K562 (cell line): ENCODE results near the gene WDR90. TPM values are rescaled to one million over a fixed set of nuclear protein-coding genes. Genes with fewer than 3 reads are reported as not detected.

Experiments used
- E2F6 ChIP-seq, 2 experiments: IDR thresholded peaks; 2 replicates each; pipeline ENCODE4 v1.6.1; 2011; ENCODE audit warnings: borderline replicate concordance in 1 of 2, control low read depth in 1 of 2, low read depth in 1 of 2, low read length in 1 of 2, mild to moderate bottlenecking in 1 of 2, mixed read lengths in 1 of 2, moderate library complexity in 1 of 2; ENCODE audit not compliant: insufficient read depth in 1 of 2, insufficient read length in 1 of 2, poor library complexity in 1 of 2, severe bottlenecking in 1 of 2; ENCODE audit errors: extremely low read depth in 1 of 2
- JUNB ChIP-seq: fragments of 450-650 bp; formaldehyde crosslinking; conservative IDR thresholded peaks from 2 replicates; pipeline ENCODE4 v1.4.0; 2020; ENCODE audit warnings: mild to moderate bottlenecking
- NFE2 ChIP-seq: IDR thresholded peaks from 2 replicates; pipeline ENCODE4 v1.6.1; 2014; ENCODE audit warnings: antibody characterized with exemption, low read depth
- PBX2 ChIP-seq, 2 experiments: IDR thresholded peaks in 1 of 2; conservative IDR thresholded peaks in 1 of 2; 2 replicates each; pipeline ENCODE4 v1.6.1; 2016; ENCODE audit warnings: low read depth in 2 of 2, mild to moderate bottlenecking in 1 of 2, missing compliant biosample characterization in 1 of 2, missing genetic modification characterization in 1 of 2, moderate library complexity in 1 of 2
- SRSF9 ChIP-seq: fragments of 200-400 bp; formaldehyde crosslinking; IDR thresholded peaks from 2 replicates; pipeline ENCODE4 v1.6.1; 2017; ENCODE audit warnings: low read depth, low read length, borderline replicate concordance
- ZBTB49 ChIP-seq: sonication (generic); formaldehyde crosslinking; IDR thresholded peaks from 2 replicates; pipeline ENCODE4 v1.8.0; 2022; ENCODE audit warnings: missing genetic modification reagents, mild to moderate bottlenecking, borderline replicate concordance
- ZNF354B ChIP-seq: fragments of 250-450 bp; sonication (Bioruptor Pico); IDR thresholded peaks from 2 replicates; pipeline ENCODE4 v1.4.0; 2020
- ZNF431 ChIP-seq: sonication (generic); formaldehyde crosslinking; IDR thresholded peaks from 2 replicates; pipeline ENCODE4 v1.8.0; 2022; ENCODE audit warnings: mild to moderate bottlenecking, missing genetic modification reagents
- ZNF444 ChIP-seq: fragments of 250-450 bp; sonication (Bioruptor Pico); IDR thresholded peaks from 2 replicates; pipeline ENCODE4 v1.4.0; 2020; ENCODE audit warnings: mild to moderate bottlenecking, moderate library complexity
- ZNF589 ChIP-seq: fragments of 200-800 bp; sonication (Bioruptor generic); IDR thresholded peaks from 2 replicates; pipeline ENCODE4 v1.6.1; 2016; ENCODE audit warnings: low read depth, missing genetic modification characterization, missing compliant biosample characterization
- ZNF707 ChIP-seq: fragments of 250-450 bp; sonication (Bioruptor Pico); conservative IDR thresholded peaks from 2 replicates; pipeline ENCODE4 v1.8.0; 2022; ENCODE audit warnings: inconsistent platforms, mild to moderate bottlenecking, moderate library complexity
- ZNF77 ChIP-seq: fragments of 250-450 bp; sonication (Bioruptor Pico); IDR thresholded peaks from 2 replicates; pipeline ENCODE4 v1.5.0; 2020
- polyA plus RNA-seq, 8 experiments: library from polyadenylated mRNA; depleted of rRNA in 4 of 8; stranded (reverse) in 5 of 8; unstranded in 3 of 8; fragments of >200 nt; fragmentation: Nextera tagmentation in 2 of 8; fragmentation: Illumina TruSeq in 1 of 8; extraction: Ambion mirVana in 2 of 8; extraction: Trizol in 1 of 8; gene quantifications; 2 replicates each; pipeline versions ENCODE4 v1.2.1 to v1.2.3, GENCODE V29; 2011 to 2014; ENCODE audit warnings: inconsistent platforms in 1 of 8, missing spikeins in 1 of 8
- total RNA-seq, 7 experiments: library from RNA; depleted of rRNA in 6 of 7; stranded (reverse); fragments of >200 nt in 6 of 7; fragmentation: Illumina TruSeq in 2 of 7; extraction: Trizol in 2 of 7; gene quantifications; 2 replicates each; pipeline versions ENCODE4 v1.2.1 to v1.2.3, GENCODE V29; 2011 to 2021; ENCODE audit warnings: low replicate concordance in 1 of 7
- TF ChIP-seq, protein P1 (sequence below): fragments of 200-800 bp; sonication (Bioruptor generic); IDR thresholded peaks from 2 replicates; pipeline ENCODE4 v1.6.1; 2017; ENCODE audit warnings: missing genetic modification characterization, missing compliant biosample characterization
- TF ChIP-seq, protein P2 (sequence below): fragments of 450-650 bp; formaldehyde crosslinking; IDR thresholded peaks from 2 replicates; pipeline ENCODE4 v1.4.0; 2022; ENCODE audit warnings: missing genetic modification characterization

WDR90 gene
- total and polyA plus RNA-seq, 9 of the 15 experiments (the other 6 are each of a cell fraction or from before 2014, with no cell fraction given), result 0.44 to 12.6 (median 3.3) TPM

- TF ChIP-seq SRSF9, result no peak
- TF ChIP-seq ZNF444 (CRISPR knock-in tag), result no peak
- TF ChIP-seq, protein P1, sequence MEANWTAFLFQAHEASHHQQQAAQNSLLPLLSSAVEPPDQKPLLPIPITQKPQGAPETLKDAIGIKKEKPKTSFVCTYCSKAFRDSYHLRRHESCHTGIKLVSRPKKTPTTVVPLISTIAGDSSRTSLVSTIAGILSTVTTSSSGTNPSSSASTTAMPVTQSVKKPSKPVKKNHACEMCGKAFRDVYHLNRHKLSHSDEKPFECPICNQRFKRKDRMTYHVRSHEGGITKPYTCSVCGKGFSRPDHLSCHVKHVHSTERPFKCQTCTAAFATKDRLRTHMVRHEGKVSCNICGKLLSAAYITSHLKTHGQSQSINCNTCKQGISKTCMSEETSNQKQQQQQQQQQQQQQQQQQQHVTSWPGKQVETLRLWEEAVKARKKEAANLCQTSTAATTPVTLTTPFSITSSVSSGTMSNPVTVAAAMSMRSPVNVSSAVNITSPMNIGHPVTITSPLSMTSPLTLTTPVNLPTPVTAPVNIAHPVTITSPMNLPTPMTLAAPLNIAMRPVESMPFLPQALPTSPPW, result peak; percentile 49
- TF ChIP-seq, protein P2, sequence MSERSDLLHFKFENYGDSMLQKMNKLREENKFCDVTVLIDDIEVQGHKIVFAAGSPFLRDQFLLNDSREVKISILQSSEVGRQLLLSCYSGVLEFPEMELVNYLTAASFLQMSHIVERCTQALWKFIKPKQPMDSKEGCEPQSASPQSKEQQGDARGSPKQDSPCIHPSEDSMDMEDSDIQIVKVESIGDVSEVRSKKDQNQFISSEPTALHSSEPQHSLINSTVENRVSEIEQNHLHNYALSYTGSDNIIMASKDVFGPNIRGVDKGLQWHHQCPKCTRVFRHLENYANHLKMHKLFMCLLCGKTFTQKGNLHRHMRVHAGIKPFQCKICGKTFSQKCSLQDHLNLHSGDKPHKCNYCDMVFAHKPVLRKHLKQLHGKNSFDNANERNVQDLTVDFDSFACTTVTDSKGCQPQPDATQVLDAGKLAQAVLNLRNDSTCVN, result no peak
- TF ChIP-seq E2F6 (IDR thresholded peaks at IDR 0.05; ENCODE audit: borderline replicate concordance in 1 of 2, extremely low read depth in 1 of 2, insufficient read depth in 1 of 2, insufficient read length in 1 of 2, low read depth in 1 of 2, low read length in 1 of 2, poor library complexity in 1 of 2, severe bottlenecking in 1 of 2), result peak in 1 of 2 experiments; percentile 53
- no peak for TF ChIP-seq NFE2
- TF ChIP-seq ZNF354B (CRISPR knock-in tag), result no peak
- TF ChIP-seq ZNF431 (CRISPR knock-in tag), result no peak
- no peak for TF ChIP-seq ZBTB49 (CRISPR knock-in tag)
- no peak for TF ChIP-seq ZNF589 (CRISPR knock-in tag)
- TF ChIP-seq PBX2 (CRISPR knock-in tag; IDR thresholded peaks at IDR 0.05; ENCODE audit: low read depth), result no peak
- TF ChIP-seq PBX2 (tag; conservative IDR thresholded peaks at IDR 0.05; ENCODE audit: low read depth), result no peak
- TF ChIP-seq ZNF77, result no peak
- no peak for TF ChIP-seq ZNF707
- no peak for TF ChIP-seq JUNB (CRISPR knock-in tag)
Observed at GRCh38 chr16:627454-628239, 21.5 kb upstream of the WDR90 start (continued).
